ENCODE data around the gene PRSS57.
A peak's percentile ranks its signal among the peaks of the same experiment; 100 is the strongest.

The PRSS57 gene

GRCh38 chr19:682678-683320 lies 12.5 kb downstream of the PRSS57 start:
- peaks cover 23% of the 10 kb centered on the region for H3K36me3 ChIP-seq (ENCODE audit: low read depth)
- ATAC-seq (ENCODE audit: low read depth) (no peak), DNase-seq (ENCODE audit: low spot score) (no peak)
- no peak for TF ChIP-seq CTCF (IDR thresholded peaks at IDR 0.05; ENCODE audit: poor library complexity, severe bottlenecking)
- no peak overlapping the region for H3K27ac ChIP-seq (ENCODE audit: poor library complexity, severe bottlenecking)
- H3K4me3 ChIP-seq (ENCODE audit: severe bottlenecking), result no peak overlapping the region
- no peaks in the 10 kb centered on the region for H3K27me3 ChIP-seq (ENCODE audit: insufficient read depth, poor library complexity, severe bottlenecking)
- peaks cover 5% of the 10 kb centered on the region for H3K4me1 ChIP-seq (ENCODE audit: insufficient read depth, poor library complexity, severe bottlenecking)
- H3K9me3 ChIP-seq (ENCODE audit: severe bottlenecking), result no peaks in the 10 kb centered on the region

GRCh38 chr19:681029-682019 lies 13.9 kb downstream of the PRSS57 start:
- no peak for TF ChIP-seq CTCF (IDR thresholded peaks at IDR 0.05; ENCODE audit: poor library complexity, severe bottlenecking)
- peaks cover 25% of the 10 kb centered on the region for H3K36me3 ChIP-seq (ENCODE audit: low read depth)
- peak overlapping the region; percentile 26 for H3K4me3 ChIP-seq (ENCODE audit: severe bottlenecking)
- peaks cover 5% of the 10 kb centered on the region for H3K4me1 ChIP-seq (ENCODE audit: insufficient read depth, poor library complexity, severe bottlenecking)
- H3K27ac ChIP-seq (ENCODE audit: poor library complexity, severe bottlenecking), result peak overlapping the region; percentile 96
- H3K27me3 ChIP-seq (ENCODE audit: insufficient read depth, poor library complexity, severe bottlenecking), result no peaks in the 10 kb centered on the region
- ATAC-seq (ENCODE audit: low read depth) (peak; percentile 26), DNase-seq (ENCODE audit: low spot score) (no peak)
- H3K9me3 ChIP-seq (ENCODE audit: severe bottlenecking), result no peaks in the 10 kb centered on the region

- H3K27ac ChIP-seq (ENCODE audit: poor library complexity, severe bottlenecking), result peak overlapping the region; percentile 96
- TF ChIP-seq CTCF (IDR thresholded peaks at IDR 0.05; ENCODE audit: poor library complexity, severe bottlenecking), result peak; percentile 59
- peaks cover 5% of the 10 kb centered on the region for H3K4me1 ChIP-seq (ENCODE audit: insufficient read depth, poor library complexity, severe bottlenecking)
- peak overlapping the region; percentile 50 for H3K4me3 ChIP-seq (ENCODE audit: severe bottlenecking)
- H3K27me3 ChIP-seq (ENCODE audit: insufficient read depth, poor library complexity, severe bottlenecking), result no peaks in the 10 kb centered on the region
- DNase-seq (ENCODE audit: low spot score) (peak; percentile 97), ATAC-seq (ENCODE audit: low read depth) (peak; percentile 35)
- peaks cover 25% of the 10 kb centered on the region for H3K36me3 ChIP-seq (ENCODE audit: low read depth)
- no peaks in the 10 kb centered on the region for H3K9me3 ChIP-seq (ENCODE audit: severe bottlenecking)
Observed at GRCh38 chr19:680287-681028, 14.8 kb downstream of the PRSS57 start.

GRCh38 chr19:679418-680286 lies 15.6 kb downstream of the PRSS57 start:
- Histone ChIP-seq H3K36me3 (ENCODE audit: low read depth) (peaks cover 25% of the 10 kb centered on the region), H3K4me3 (ENCODE audit: severe bottlenecking) (peak overlapping the region; percentile 50), H3K27me3 (ENCODE audit: insufficient read depth, poor library complexity, severe bottlenecking) (no peaks in the 10 kb centered on the region), H3K4me1 (ENCODE audit: insufficient read depth, poor library complexity, severe bottlenecking) (peaks cover 5% of the 10 kb centered on the region), H3K9me3 (ENCODE audit: severe bottlenecking) (no peaks in the 10 kb centered on the region), H3K27ac (ENCODE audit: poor library complexity, severe bottlenecking) (peak overlapping the region; percentile 96)
- no peak for TF ChIP-seq CTCF (IDR thresholded peaks at IDR 0.05; ENCODE audit: poor library complexity, severe bottlenecking)
- no peak for DNase-seq (ENCODE audit: low spot score)
- peak; percentile 17 for ATAC-seq (ENCODE audit: low read depth)

All from RWPE2 (cell line).